Hematopoietic multipotent progenitor cell treated with erythropoietin and hydrocortisone succinate and interleukin-3 and kit ligand, for 17 days (in vitro differentiated cells): ENCODE results near the gene PCDHGC5.

Source experiments
- DNase-seq: peaks from one replicate; pipeline ENCODE4 v3.0.0-alpha.2; 2015; ENCODE audit warnings: low spot score

The PCDHGC5 gene

GRCh38 chr5:141488591-141489561 is at the start of gene PCDHGC5:
Gene PCDHGC5, plus strand, starts transcription at chr5:141489081. Its CDS starts 160 bp downstream, at chr5:141489241.
- DNase-seq: no peak

GRCh38 chr5:141439411-141440141 is 49.3 kb upstream of the PCDHGC5 start:
- DNase-seq: no peak

GRCh38 chr5:141440341-141440740 is 48.5 kb upstream of the PCDHGC5 start:
- DNase-seq: no peak

- no peak for DNase-seq
These were observed 47.2 kb upstream of the PCDHGC5 start for GRCh38 chr5:141441571-141442170.

- DNase-seq: no peak
These were observed 23.5 kb upstream of the PCDHGC5 start for GRCh38 chr5:141465351-141465750.

- no peak for DNase-seq
These were observed 13.2 kb upstream of the PCDHGC5 start, which contains the start of gene PCDHGC3 for GRCh38 chr5:141475625-141476131. Gene PCDHGC3, plus strand, starts transcription at chr5:141475966. Its CDS starts 151 bp downstream, at chr5:141476117.

- DNase-seq: no peak
These were observed 12.6 kb upstream of the PCDHGC5 start for GRCh38 chr5:141476132-141476911.

GRCh38 chr5:141477044-141477575 is 11.8 kb upstream of the PCDHGC5 start:
- no peak for DNase-seq

GRCh38 chr5:141477815-141478214 is 11.1 kb upstream of the PCDHGC5 start:
- no peak for DNase-seq

GRCh38 chr5:141478321-141478945 is 10.4 kb upstream of the PCDHGC5 start:
- DNase-seq: no peak

- no peak for DNase-seq
These were observed 9.1 kb upstream of the PCDHGC5 start for GRCh38 chr5:141479776-141480175.

GRCh38 chr5:141483902-141484301 is 5.0 kb upstream of the PCDHGC5 start:
- DNase-seq: no peak

GRCh38 chr5:141484310-141484640 is 4.6 kb upstream of the PCDHGC5 start:
- no peak for DNase-seq

- no peak for DNase-seq
These were observed 4.1 kb upstream of the PCDHGC5 start, which contains the start of gene PCDHGC4 for GRCh38 chr5:141484641-141485311. Gene PCDHGC4, plus strand, starts transcription at chr5:141485030. Its CDS starts 144 bp downstream, at chr5:141485174.

- no peak for DNase-seq
These were observed 3.4 kb upstream of the PCDHGC5 start for GRCh38 chr5:141485321-141486055.

GRCh38 chr5:141486091-141486490 is 2.8 kb upstream of the PCDHGC5 start:
- no peak for DNase-seq

- no peak for DNase-seq
These were observed 1.8 kb upstream of the PCDHGC5 start for GRCh38 chr5:141487131-141487530.

GRCh38 chr5:141489841-141490240 is 960 bp downstream of the PCDHGC5 start:
- DNase-seq: no peak

- no peak for DNase-seq
These were observed 1.4 kb downstream of the PCDHGC5 start for GRCh38 chr5:141490271-141490670.
